Measurements from ENCODE around the gene SIGLECL1.
A peak's percentile ranks its signal among the peaks of the same experiment; 100 is the strongest.

SIGLECL1 gene

GRCh38 chr19:51250786-51251467, at the start of gene SIGLECL1:
Gene SIGLECL1 (plus strand): TSS chr19:51251080. CDS start chr19:51264073, 12,993 bp downstream.
- no peak for DNase-seq

GRCh38 chr19:51201712-51202111, 49.2 kb upstream of the SIGLECL1 start:
- DNase-seq = no peak

GRCh38 chr19:51203916-51204315, 47.0 kb upstream of the SIGLECL1 start:
- no peak for DNase-seq

GRCh38 chr19:51204321-51204720, 46.6 kb upstream of the SIGLECL1 start:
- DNase-seq = no peak

GRCh38 chr19:51207747-51208146, 43.1 kb upstream of the SIGLECL1 start:
- no peak for DNase-seq

- no peak for DNase-seq
Observed at GRCh38 chr19:51210191-51210784, 40.6 kb upstream of the SIGLECL1 start.

DNA sequence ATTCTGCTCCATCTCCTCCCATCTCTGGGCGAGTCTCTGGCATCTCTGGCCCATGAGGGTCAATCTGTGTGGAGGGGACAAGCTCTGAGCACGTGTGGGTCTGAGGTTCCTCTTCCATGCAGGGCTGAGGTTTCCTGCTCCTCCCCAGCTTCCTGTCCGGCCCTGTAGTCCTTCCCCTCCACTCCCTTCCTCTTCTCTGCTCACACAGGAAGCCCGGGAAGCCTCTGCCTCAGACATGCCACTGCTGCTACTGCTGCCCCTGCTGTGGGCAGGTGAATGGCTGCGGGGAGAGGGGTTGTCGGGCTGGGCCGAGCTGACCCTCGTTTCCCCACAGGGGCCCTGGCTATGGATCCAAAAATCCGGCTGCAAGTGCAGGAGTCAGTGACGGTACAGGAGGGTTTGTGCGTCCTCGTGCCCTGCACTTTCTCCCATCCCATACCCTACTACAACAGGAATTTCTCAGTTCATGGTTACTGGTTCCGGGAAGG, 40.0 kb upstream of the SIGLECL1 start:
- DNase-seq = peak; percentile 2

GRCh38 chr19:51211833-51212232, 39.0 kb upstream of the SIGLECL1 start:
- DNase-seq = no peak

DNA sequence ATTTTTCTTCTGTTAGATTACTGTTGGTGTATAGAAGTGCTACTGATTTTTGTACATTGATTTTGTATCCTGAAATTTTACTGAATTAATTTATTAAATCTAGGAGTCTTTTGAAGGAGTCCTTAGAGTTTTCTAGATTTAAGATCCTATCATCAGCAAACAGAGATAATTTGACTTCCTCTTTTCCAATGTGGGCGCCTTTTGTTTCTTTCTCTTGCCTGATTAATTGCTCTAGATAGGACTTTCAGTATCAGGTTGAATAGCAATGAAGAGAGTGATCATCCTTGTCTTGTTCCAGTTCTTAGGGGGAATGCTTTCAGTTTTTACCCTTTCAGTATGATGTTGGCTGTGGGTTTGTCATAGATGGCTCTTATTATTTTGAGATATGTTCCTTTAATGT, 31.6 kb upstream of the SIGLECL1 start:
- no peak for DNase-seq

GRCh38 chr19:51219971-51220370, 30.9 kb upstream of the SIGLECL1 start:
- DNase-seq = no peak

DNA sequence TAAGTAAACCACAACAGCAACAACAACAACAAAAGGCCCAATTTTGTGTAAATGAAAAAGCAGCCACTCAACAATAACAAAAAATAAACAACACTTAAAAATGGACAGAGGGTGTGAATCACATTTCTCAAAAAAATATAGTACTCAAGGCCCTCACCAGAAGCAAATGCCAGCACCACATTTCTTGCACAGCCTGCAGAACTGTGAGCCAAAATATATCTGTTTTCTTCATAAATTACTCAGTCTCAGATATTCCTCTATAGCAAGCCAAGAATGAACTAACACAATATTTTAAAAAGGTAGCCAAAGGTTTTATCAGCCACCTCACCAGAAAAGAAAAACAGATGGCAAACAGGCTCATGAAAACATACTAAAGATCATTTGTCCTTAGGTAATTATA, 29.9 kb upstream of the SIGLECL1 start:
- DNase-seq = no peak

DNA sequence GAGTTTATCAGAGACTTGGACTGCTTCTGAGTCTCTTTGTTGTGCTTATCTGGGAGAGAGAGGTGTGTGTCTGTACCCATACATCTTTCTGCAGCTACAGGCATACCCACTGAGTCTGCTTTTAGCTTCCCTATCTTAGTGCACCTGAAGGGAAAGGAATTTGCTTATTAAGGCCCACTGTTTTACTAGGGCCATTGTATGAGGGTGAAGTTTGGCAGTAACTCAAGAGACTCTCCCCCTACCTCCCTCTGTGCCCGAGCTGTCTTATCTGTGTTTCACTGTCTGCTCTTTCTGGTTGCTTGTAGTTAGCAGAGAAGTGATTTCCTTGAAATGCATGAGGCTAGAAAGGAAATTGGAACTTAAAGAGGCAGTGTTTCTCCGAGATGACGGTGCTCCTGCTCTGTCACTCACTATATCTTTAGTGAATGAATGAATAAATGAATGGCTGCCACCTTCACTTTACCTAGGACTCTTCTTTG, 26.7 kb upstream of the SIGLECL1 start:
- no peak for DNase-seq

- peak; percentile 2 for DNase-seq
Observed at GRCh38 chr19:51224898-51225393, 25.9 kb upstream of the SIGLECL1 start, which contains the start of gene CD33. Gene CD33 (plus strand): TSS chr19:51225080. CDS start chr19:51225119, 39 bp downstream.

GRCh38 chr19:51226067-51226466, 24.8 kb upstream of the SIGLECL1 start:
- no peak for DNase-seq

- no peak for DNase-seq
Observed at GRCh38 chr19:51227326-51227725, 23.6 kb upstream of the SIGLECL1 start.

- no peak for DNase-seq
Observed at GRCh38 chr19:51227966-51228365, 22.9 kb upstream of the SIGLECL1 start.

DNA sequence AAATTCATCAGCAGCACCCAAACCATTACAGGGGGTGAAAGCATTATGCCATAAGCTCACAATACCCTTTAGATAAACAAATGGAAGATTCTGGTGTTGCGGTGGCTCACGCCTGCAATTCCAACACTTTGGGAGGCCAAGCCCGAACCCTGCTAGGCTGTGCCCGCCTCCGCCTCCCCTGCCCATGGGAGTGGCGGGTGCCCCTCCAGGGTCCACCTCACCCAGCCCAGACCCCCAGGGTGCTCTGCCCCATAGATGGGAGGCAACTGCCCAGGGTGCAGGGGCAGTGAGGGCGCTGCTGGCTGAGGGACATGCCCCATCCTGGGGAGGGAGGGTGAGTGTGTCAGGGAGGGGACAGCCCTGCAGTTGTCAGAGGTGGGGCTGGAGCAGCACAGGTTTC, 10.0 kb upstream of the SIGLECL1 start:
- DNase-seq = no peak

GRCh38 chr19:51242881-51243630, 7.8 kb upstream of the SIGLECL1 start:
- no peak for DNase-seq

DNA sequence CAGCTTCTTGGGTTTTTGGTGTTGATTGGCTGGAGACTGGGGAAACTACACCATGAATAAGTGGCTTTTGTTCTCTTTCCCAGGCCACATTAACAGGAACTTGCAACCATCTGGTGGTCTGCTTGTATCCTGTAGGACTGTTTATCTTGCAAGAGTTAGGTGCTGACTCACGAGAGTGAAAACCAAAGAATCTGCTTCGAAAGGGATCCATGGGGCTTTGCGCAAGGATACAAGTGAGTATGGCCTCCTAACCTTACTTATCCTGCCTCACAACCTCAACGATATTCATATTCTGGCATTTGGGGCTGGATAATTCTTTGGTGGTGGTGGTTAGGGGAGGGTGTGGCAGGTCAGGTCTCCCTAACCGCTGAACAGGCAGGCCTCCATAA, 4.7 kb upstream of the SIGLECL1 start:
- no peak for DNase-seq

DNA sequence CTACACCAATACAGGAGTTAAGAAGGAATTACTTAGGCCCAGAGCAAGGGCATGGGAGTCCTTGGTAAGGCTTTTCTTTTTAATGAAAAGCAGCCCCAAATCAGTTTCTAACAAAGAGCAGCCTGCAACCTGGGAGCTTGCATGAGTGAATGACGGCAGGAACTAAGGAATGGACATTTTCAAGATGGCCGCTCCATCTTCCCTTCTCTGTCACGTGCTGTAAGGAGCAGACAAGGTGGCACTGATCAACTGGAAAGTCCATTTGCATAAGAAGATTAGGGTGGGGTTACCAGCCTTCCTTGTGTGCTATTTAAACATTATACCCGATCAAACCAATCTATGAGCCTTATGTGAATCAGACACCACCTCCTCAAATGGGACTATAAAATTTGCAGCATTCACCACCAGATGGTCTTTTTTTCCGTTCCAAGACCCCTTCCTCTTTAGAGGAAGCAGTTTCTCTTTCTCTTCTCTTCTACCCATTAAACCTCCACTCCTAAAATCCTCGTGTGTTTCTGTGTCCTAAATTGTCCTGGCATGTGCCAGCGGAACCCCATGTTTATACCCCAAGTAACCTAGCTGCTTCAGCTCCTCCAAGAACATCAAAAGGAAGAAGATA, 2.8 kb upstream of the SIGLECL1 start:
- DNase-seq = no peak

DNA sequence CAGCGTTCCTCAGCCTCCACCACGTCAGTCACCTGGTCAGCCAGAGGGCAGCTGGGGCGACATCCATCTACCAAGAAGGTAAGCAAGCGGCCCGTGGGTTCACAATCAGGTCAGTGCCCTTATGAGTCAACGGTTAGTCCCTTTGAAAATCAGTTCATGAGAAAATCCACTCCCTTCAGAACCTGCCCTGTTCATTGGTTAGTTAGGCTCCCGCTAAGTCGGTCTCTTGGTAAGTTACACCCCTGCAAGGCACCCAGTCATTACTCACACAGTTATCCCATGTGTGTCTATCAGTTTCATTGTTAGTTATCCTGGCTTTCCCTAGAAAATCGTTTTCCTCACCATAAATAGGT, 564 bp downstream of the SIGLECL1 start:
- no peak for DNase-seq

DNA sequence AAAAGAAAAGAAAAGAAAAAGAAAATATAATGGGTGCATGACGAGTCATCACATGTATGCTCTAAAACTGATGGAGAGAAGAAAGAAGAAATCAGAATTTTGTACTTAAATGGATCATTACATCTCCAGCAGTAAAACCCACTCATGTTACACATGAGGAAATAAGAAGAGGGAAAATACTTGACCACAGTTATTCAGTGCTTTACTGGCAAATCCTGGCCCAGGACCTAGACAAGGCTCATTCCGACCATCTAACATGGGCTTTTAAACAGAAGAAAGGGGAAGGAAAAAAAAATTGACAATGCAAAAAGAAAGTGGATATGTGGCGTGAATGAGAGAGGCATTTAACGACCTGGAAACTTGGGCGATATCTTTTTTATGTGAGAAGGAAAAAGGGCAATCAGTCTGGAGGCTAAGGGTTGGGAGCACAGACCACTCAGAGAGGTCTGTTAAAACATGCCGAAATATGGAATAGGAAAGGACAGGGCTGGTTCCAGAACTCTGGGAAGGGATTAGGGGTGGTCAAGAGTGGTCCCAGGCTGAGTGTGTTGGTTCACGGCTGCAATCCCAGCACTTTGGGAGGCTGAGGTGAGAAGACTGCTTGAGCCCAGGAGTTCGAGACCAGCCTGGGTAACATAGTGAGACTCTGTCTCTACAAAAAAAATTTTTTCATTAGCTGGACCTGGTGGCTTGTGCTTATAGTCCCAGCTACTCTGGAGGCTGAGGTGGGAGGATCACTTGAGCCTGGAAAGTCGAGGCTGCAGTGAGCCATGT, 1.6 kb downstream of the SIGLECL1 start:
- no peak for DNase-seq

All from CD4-positive, alpha-beta T cell treated with Interleukin-4 for 4 hours (primary cell).